Measurements from ENCODE around the gene SIX6. TPM values are rescaled to one million over a fixed set of nuclear protein-coding genes. Genes with fewer than 3 reads are reported as not detected.

The SIX6 gene
- total RNA-seq, 4 donors from 2014 or later, result not detected

DNA sequence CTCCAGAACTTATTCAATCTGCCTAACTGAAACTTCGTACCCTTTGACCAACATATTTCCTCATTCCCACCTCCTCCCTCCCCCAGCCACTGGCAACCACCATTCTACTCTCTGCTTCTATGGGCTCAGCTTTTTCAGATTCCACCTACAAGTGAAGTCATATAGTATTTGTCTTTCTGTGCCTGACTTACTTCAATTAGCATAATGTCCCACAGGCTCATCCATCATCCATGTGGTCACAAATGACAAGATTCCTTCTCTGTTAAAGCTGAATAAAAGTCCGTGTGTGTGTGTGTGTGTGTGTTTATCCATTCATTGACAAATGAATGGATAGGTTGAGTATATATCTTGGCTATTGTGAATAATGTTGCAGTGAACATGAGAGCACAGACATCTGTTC is 21.7 kb upstream of the SIX6 start:
- peaks cover 0 to 8% of the 10 kb centered on the region in 2 donors for H3K4me1 ChIP-seq
- H3K27me3 ChIP-seq, result peaks cover 14% of the 10 kb centered on the region
- intact Hi-C loops (cut with DNase I), result no loop called here
- no peak for DNase-seq
- no peak overlapping the region for H3K27ac ChIP-seq
- no peak overlapping the region for H3K4me3 ChIP-seq (replicated peaks in 1 of 3)
- no peaks in the 10 kb centered on the region for H3K36me3 ChIP-seq
- H3K9me3 ChIP-seq, result no peaks in the 10 kb centered on the region
- no peak for TF ChIP-seq POLR2A (IDR thresholded peaks at IDR 0.05)
- TF ChIP-seq, protein P1, sequence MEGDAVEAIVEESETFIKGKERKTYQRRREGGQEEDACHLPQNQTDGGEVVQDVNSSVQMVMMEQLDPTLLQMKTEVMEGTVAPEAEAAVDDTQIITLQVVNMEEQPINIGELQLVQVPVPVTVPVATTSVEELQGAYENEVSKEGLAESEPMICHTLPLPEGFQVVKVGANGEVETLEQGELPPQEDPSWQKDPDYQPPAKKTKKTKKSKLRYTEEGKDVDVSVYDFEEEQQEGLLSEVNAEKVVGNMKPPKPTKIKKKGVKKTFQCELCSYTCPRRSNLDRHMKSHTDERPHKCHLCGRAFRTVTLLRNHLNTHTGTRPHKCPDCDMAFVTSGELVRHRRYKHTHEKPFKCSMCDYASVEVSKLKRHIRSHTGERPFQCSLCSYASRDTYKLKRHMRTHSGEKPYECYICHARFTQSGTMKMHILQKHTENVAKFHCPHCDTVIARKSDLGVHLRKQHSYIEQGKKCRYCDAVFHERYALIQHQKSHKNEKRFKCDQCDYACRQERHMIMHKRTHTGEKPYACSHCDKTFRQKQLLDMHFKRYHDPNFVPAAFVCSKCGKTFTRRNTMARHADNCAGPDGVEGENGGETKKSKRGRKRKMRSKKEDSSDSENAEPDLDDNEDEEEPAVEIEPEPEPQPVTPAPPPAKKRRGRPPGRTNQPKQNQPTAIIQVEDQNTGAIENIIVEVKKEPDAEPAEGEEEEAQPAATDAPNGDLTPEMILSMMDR (IDR thresholded peaks at IDR 0.05), result no peak
- 43 to 50% methylated on average over 2 of the region's 2 CpGs for WGBS, 2 donors

DNA sequence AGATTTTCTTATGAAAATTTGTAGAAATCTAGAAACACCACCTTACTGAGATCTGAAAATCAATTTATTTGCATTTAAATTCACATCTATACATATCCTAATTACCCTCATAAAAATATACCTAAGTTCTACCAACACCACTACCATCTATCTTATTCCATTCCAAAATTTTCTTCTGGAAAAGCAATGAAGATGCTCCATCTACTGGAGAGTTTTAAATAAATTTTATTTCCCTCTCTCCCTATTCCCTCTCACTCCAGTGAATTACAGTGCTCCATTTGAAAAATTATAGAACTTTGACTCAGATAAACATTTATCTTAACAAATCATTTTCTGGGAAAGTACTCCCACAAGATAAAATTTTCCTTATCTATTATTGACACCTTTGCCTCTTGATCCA is 20.8 kb upstream of the SIX6 start:
- Histone ChIP-seq H3K27ac (no peak overlapping the region), H3K36me3 (no peaks in the 10 kb centered on the region), H3K4me1 (peaks cover 0 to 8% of the 10 kb centered on the region in 2 donors), H3K27me3 (peaks cover 14% of the 10 kb centered on the region), H3K9me3 (no peaks in the 10 kb centered on the region), H3K4me3 (replicated peaks in 1 of 3) (no peak overlapping the region)
- no peak for DNase-seq
- intact Hi-C loops (cut with DNase I), result no loop called here
- TF ChIP-seq, protein P1 (IDR thresholded peaks at IDR 0.05), result peak in 1 of 6 experiments; percentile 12
- no peak for TF ChIP-seq POLR2A (IDR thresholded peaks at IDR 0.05)

DNA sequence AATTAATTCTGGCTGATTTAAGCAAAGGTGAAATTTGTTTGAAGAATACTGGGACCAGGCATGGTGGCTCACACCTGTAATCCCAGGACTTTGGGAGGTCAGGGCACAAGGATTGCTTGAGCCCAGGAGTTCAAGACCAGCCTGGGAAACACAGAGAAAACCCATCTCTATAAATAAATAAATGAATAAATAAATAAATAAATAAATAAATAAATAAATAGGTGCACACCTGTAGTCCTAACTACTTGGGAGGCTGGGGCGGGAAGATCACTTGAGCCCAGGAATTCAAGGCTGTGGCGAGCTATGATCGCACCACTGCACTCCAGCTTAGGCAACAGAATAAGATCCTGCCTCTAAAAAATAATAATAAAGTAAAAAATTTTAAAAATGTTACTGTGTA is 18.7 kb upstream of the SIX6 start:
- H3K9me3 ChIP-seq, result no peaks in the 10 kb centered on the region
- intact Hi-C loops (cut with DNase I), result no loop called here
- no peaks in the 10 kb centered on the region for H3K36me3 ChIP-seq
- no peak for TF ChIP-seq POLR2A (IDR thresholded peaks at IDR 0.05)
- TF ChIP-seq, protein P1 (IDR thresholded peaks at IDR 0.05), result no peak
- no peak for DNase-seq
- no peak overlapping the region for H3K4me3 ChIP-seq (replicated peaks in 1 of 3)
- peaks cover 9% of the 10 kb centered on the region for H3K27me3 ChIP-seq
- H3K4me1 ChIP-seq, result peaks cover 0 to 7% of the 10 kb centered on the region in 2 donors
- WGBS, 2 donors, result 84 to 88% methylated on average over 3 of the region's 3 CpGs
- H3K27ac ChIP-seq, result no peak overlapping the region

DNA sequence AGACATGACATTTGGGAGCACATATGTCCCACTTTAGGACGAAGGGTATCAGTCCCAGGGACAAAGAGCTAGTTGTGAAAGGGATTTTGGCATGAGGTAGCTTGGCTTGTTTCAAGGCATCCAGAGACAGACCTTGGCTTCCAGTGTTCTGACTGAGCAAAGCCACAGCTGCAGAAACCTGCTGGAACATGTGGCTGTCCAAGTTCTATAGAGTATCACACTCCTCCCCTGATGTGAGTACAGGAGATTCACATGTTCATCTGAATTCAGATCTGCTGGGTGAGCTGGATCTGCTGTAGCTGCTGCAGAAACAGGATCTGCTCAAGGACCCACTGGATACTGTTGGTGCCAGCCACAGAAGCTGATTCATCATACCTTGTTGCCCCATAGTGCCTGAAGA is 13.0 kb upstream of the SIX6 start:
- no peak for TF ChIP-seq POLR2A (IDR thresholded peaks at IDR 0.05)
- TF ChIP-seq, protein P1 (IDR thresholded peaks at IDR 0.05), result no peak
- no peak overlapping the region for H3K27ac ChIP-seq
- H3K9me3 ChIP-seq, result no peaks in the 10 kb centered on the region
- no peaks in the 10 kb centered on the region for H3K4me1 ChIP-seq
- no peaks in the 10 kb centered on the region for H3K27me3 ChIP-seq
- WGBS, 2 donors, result 73 to 76% methylated on average over 1 of the region's 1 CpG
- H3K4me3 ChIP-seq (replicated peaks in 1 of 3), result no peak overlapping the region
- intact Hi-C loops (cut with DNase I), result no loop called here
- H3K36me3 ChIP-seq, result no peaks in the 10 kb centered on the region
- no peak for DNase-seq

DNA sequence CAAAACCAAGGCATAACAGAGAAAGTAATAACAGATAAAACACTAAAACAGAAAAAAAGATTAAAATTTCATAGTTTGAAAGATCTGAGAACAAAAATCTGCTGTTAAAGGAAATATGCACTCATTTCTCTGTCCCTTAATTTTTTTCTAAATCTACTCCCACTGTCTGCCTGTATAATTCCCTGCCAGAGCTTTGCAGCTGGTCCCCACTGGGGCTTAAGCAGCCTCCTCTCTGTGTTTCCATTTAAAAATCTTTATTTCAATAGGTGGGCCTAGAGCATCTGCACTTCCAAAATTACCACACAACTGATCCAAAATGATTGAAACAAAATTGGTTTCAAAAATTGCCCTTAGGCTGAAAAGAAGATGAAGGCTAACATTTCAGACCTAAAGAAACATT is 6.4 kb upstream of the SIX6 start:
- intact Hi-C loops (cut with DNase I), result no loop called here
- TF ChIP-seq POLR2A (IDR thresholded peaks at IDR 0.05), result no peak
- TF ChIP-seq, protein P1 (IDR thresholded peaks at IDR 0.05), result no peak
- no peaks in the 10 kb centered on the region for H3K36me3 ChIP-seq
- peaks cover 22% of the 10 kb centered on the region for H3K27me3 ChIP-seq
- no peaks in the 10 kb centered on the region for H3K4me1 ChIP-seq
- H3K9me3 ChIP-seq, result no peaks in the 10 kb centered on the region
- no peak overlapping the region for H3K27ac ChIP-seq
- no peak overlapping the region for H3K4me3 ChIP-seq (replicated peaks in 1 of 3)
- no peak for DNase-seq
